ENCODE measurements around the gene GPATCH2L.
A peak's percentile ranks its signal among the peaks of the same experiment; 100 is the strongest.

Gene GPATCH2L

GRCh38 chr14:76195003-76195402 is 43.3 kb downstream of the GPATCH2L start:
- Histone ChIP-seq H3K9me3 (ENCODE audit: control extremely low read depth in 1 of 5, control insufficient read depth in 4 of 5, insufficient read depth in 2 of 5, low read depth in 1 of 5, low read length in 4 of 5) (no peaks in the 10 kb centered on the region), H3K36me3 (ENCODE audit: control insufficient read depth in 4 of 4, insufficient read depth in 4 of 4, low read length in 3 of 4) (peaks cover 20 to 71% (median 45%) of the 10 kb centered on the region in 4 experiments), H3K27me3 (replicated peaks in 2 of 5; ENCODE audit: control insufficient read depth in 4 of 5, insufficient read depth in 5 of 5, low read length in 4 of 5) (no peaks in the 10 kb centered on the region), H3K27ac (ENCODE audit: insufficient read depth in 1 of 2, low read depth in 1 of 2, low read length in 2 of 2, poor library complexity in 1 of 2, severe bottlenecking in 2 of 2) (no peak overlapping the region), H3K4me1 (ENCODE audit: control extremely low read depth in 1 of 4, control insufficient read depth in 4 of 4, insufficient read depth in 4 of 4, low read length in 3 of 4) (peaks cover 8 to 19% (median 11%) of the 10 kb centered on the region in 4 experiments), H3K4me3 (ENCODE audit: control insufficient read depth in 1 of 7, extremely low read depth in 1 of 7, insufficient read depth in 4 of 7, low read depth in 2 of 7, low read length in 6 of 7) (no peak overlapping the region)
- no peak for DNase-seq
- WGBS (ENCODE audit: insufficient coverage) = no CpG with 5 or more reads among the region's 3 CpGs
- CTCF ChIA-PET = interaction anchor here (0.6 to 1.1 kb wide), 2 partner anchors 13 to 177 kb away, joined by 3 to 4 read pairs; no protein-coding TSS in a partner anchor
- POLR2A ChIA-PET = no interaction called here

GRCh38 chr14:76196980-76197695 is 45.4 kb downstream of the GPATCH2L start:
- 100% methylated on average over 2 of the region's 4 CpGs for WGBS (ENCODE audit: insufficient coverage)
- ChIA-PET CTCF (interaction anchor here (1.7 kb wide), 1 partner anchor 18 kb away, joined by 6 read pairs; no protein-coding TSS in a partner anchor), POLR2A (no interaction called here)
- Histone ChIP-seq H3K9me3 (ENCODE audit: control extremely low read depth in 1 of 5, control insufficient read depth in 4 of 5, insufficient read depth in 2 of 5, low read depth in 1 of 5, low read length in 4 of 5) (no peaks in the 10 kb centered on the region), H3K27me3 (replicated peaks in 2 of 5; ENCODE audit: control insufficient read depth in 4 of 5, insufficient read depth in 5 of 5, low read length in 4 of 5) (no peaks in the 10 kb centered on the region), H3K4me1 (ENCODE audit: control extremely low read depth in 1 of 4, control insufficient read depth in 4 of 4, insufficient read depth in 4 of 4, low read length in 3 of 4) (no peaks in the 10 kb centered on the region), H3K36me3 (ENCODE audit: control insufficient read depth in 4 of 4, insufficient read depth in 4 of 4, low read length in 3 of 4) (peaks cover 20 to 83% (median 57%) of the 10 kb centered on the region in 4 experiments), H3K27ac (ENCODE audit: insufficient read depth in 1 of 2, low read depth in 1 of 2, low read length in 2 of 2, poor library complexity in 1 of 2, severe bottlenecking in 2 of 2) (no peak overlapping the region), H3K4me3 (ENCODE audit: control insufficient read depth in 1 of 7, extremely low read depth in 1 of 7, insufficient read depth in 4 of 7, low read depth in 2 of 7, low read length in 6 of 7) (no peak overlapping the region)
- DNase-seq = no peak

GRCh38 chr14:76201162-76201561 is 49.4 kb downstream of the GPATCH2L start:
- peaks cover 7 to 75% (median 53%) of the 10 kb centered on the region in 4 experiments for H3K36me3 ChIP-seq (ENCODE audit: control insufficient read depth in 4 of 4, insufficient read depth in 4 of 4, low read length in 3 of 4)
- DNase-seq = no peak
- POLR2A ChIA-PET = no interaction called here
- no peak overlapping the region for H3K4me3 ChIP-seq (ENCODE audit: control insufficient read depth in 1 of 7, extremely low read depth in 1 of 7, insufficient read depth in 4 of 7, low read depth in 2 of 7, low read length in 6 of 7)
- CTCF ChIA-PET = no interaction called here
- H3K27ac ChIP-seq (ENCODE audit: insufficient read depth in 1 of 2, low read depth in 1 of 2, low read length in 2 of 2, poor library complexity in 1 of 2, severe bottlenecking in 2 of 2) = no peak overlapping the region
- H3K9me3 ChIP-seq (ENCODE audit: control extremely low read depth in 1 of 5, control insufficient read depth in 4 of 5, insufficient read depth in 2 of 5, low read depth in 1 of 5, low read length in 4 of 5) = no peaks in the 10 kb centered on the region
- WGBS (ENCODE audit: insufficient coverage) = no CpG with 5 or more reads among the region's 5 CpGs
- no peaks in the 10 kb centered on the region for H3K27me3 ChIP-seq (replicated peaks in 2 of 5; ENCODE audit: control insufficient read depth in 4 of 5, insufficient read depth in 5 of 5, low read length in 4 of 5)
- no peaks in the 10 kb centered on the region for H3K4me1 ChIP-seq (ENCODE audit: control extremely low read depth in 1 of 4, control insufficient read depth in 4 of 4, insufficient read depth in 4 of 4, low read length in 3 of 4)

- Histone ChIP-seq H3K27me3 (replicated peaks in 2 of 5; ENCODE audit: control insufficient read depth in 4 of 5, insufficient read depth in 5 of 5, low read length in 4 of 5) (no peaks in the 10 kb centered on the region), H3K9me3 (ENCODE audit: control extremely low read depth in 1 of 5, control insufficient read depth in 4 of 5, insufficient read depth in 2 of 5, low read depth in 1 of 5, low read length in 4 of 5) (no peaks in the 10 kb centered on the region), H3K36me3 (ENCODE audit: control insufficient read depth in 4 of 4, insufficient read depth in 4 of 4, low read length in 3 of 4) (peaks cover 3 to 59% (median 37%) of the 10 kb centered on the region in 4 experiments), H3K27ac (ENCODE audit: insufficient read depth in 1 of 2, low read depth in 1 of 2, low read length in 2 of 2, poor library complexity in 1 of 2, severe bottlenecking in 2 of 2) (no peak overlapping the region), H3K4me3 (ENCODE audit: control insufficient read depth in 1 of 7, extremely low read depth in 1 of 7, insufficient read depth in 4 of 7, low read depth in 2 of 7, low read length in 6 of 7) (no peak overlapping the region), H3K4me1 (ENCODE audit: control extremely low read depth in 1 of 4, control insufficient read depth in 4 of 4, insufficient read depth in 4 of 4, low read length in 3 of 4) (peaks cover 0 to 4% (median 0%) of the 10 kb centered on the region in 4 experiments)
- ChIA-PET CTCF (no interaction called here), POLR2A (no interaction called here)
- DNase-seq = peak in 1 of 3 donors; percentile 10
- WGBS (ENCODE audit: insufficient coverage) = 100% methylated on average over 8 of the region's 11 CpGs
These were observed 51.6 kb downstream of the GPATCH2L start for GRCh38 chr14:76203086-76204001.

- WGBS (ENCODE audit: insufficient coverage) = 97% methylated on average over 5 of the region's 5 CpGs
- H3K27ac ChIP-seq (ENCODE audit: insufficient read depth in 1 of 2, low read depth in 1 of 2, low read length in 2 of 2, poor library complexity in 1 of 2, severe bottlenecking in 2 of 2) = no peak overlapping the region
These were observed 52.9 kb downstream of the GPATCH2L start for GRCh38 chr14:76204461-76205230.

GRCh38 chr14:76205708-76206107 is 54.0 kb downstream of the GPATCH2L start:
- 100% methylated on average over 4 of the region's 5 CpGs for WGBS (ENCODE audit: insufficient coverage)
- DNase-seq = no peak
- no peaks in the 10 kb centered on the region for H3K27me3 ChIP-seq (replicated peaks in 2 of 5; ENCODE audit: control insufficient read depth in 4 of 5, insufficient read depth in 5 of 5, low read length in 4 of 5)
- H3K36me3 ChIP-seq (ENCODE audit: control insufficient read depth in 4 of 4, insufficient read depth in 4 of 4, low read length in 3 of 4) = peaks cover 2 to 47% (median 25%) of the 10 kb centered on the region in 4 experiments
- ChIA-PET CTCF (interaction anchor here (1.4 kb wide), 1 partner anchor 147 kb away, joined by 3 read pairs; no protein-coding TSS in a partner anchor), POLR2A (no interaction called here)
- no peak overlapping the region for H3K4me3 ChIP-seq (ENCODE audit: control insufficient read depth in 1 of 7, extremely low read depth in 1 of 7, insufficient read depth in 4 of 7, low read depth in 2 of 7, low read length in 6 of 7)
- H3K4me1 ChIP-seq (ENCODE audit: control extremely low read depth in 1 of 4, control insufficient read depth in 4 of 4, insufficient read depth in 4 of 4, low read length in 3 of 4) = peaks cover 0 to 6% (median 0%) of the 10 kb centered on the region in 4 experiments
- H3K9me3 ChIP-seq (ENCODE audit: control extremely low read depth in 1 of 5, control insufficient read depth in 4 of 5, insufficient read depth in 2 of 5, low read depth in 1 of 5, low read length in 4 of 5) = no peaks in the 10 kb centered on the region
- H3K27ac ChIP-seq (ENCODE audit: insufficient read depth in 1 of 2, low read depth in 1 of 2, low read length in 2 of 2, poor library complexity in 1 of 2, severe bottlenecking in 2 of 2) = no peak overlapping the region

More at GRCh38 chr14:76204461-76205230, 52.9 kb downstream of the GPATCH2L start:
- no peaks in the 10 kb centered on the region for H3K9me3 ChIP-seq (ENCODE audit: control extremely low read depth in 1 of 5, control insufficient read depth in 4 of 5, insufficient read depth in 2 of 5, low read depth in 1 of 5, low read length in 4 of 5)
- no peak overlapping the region for H3K4me3 ChIP-seq (ENCODE audit: control insufficient read depth in 1 of 7, extremely low read depth in 1 of 7, insufficient read depth in 4 of 7, low read depth in 2 of 7, low read length in 6 of 7)
- H3K4me1 ChIP-seq (ENCODE audit: control extremely low read depth in 1 of 4, control insufficient read depth in 4 of 4, insufficient read depth in 4 of 4, low read length in 3 of 4) = peaks cover 0 to 6% (median 0%) of the 10 kb centered on the region in 4 experiments
- POLR2A ChIA-PET = no interaction called here
- CTCF ChIA-PET = interaction anchor here (1.4 kb wide), 1 partner anchor 149 kb away, joined by 3 read pairs; no protein-coding TSS in a partner anchor
- H3K36me3 ChIP-seq (ENCODE audit: control insufficient read depth in 4 of 4, insufficient read depth in 4 of 4, low read length in 3 of 4) = peaks cover 2 to 52% (median 29%) of the 10 kb centered on the region in 4 experiments
- H3K27me3 ChIP-seq (replicated peaks in 2 of 5; ENCODE audit: control insufficient read depth in 4 of 5, insufficient read depth in 5 of 5, low read length in 4 of 5) = no peaks in the 10 kb centered on the region
- no peak for DNase-seq

Measured in common myeloid progenitor, CD34-positive (primary cell).